OCI-LY7 (cell line): ENCODE results near the gene PLCXD3. TPM values are rescaled to one million over a fixed set of nuclear protein-coding genes. Genes with fewer than 3 reads are reported as not detected.

Source experiments
- BruUV-seq: library from RNA; stranded (reverse); fragments of 400-500 nt; replicated peaks from 2 replicates; lab custom pipeline; 2021; lab: Mats Ljungman, UMichigan
- CTCF ChIA-PET: fragments of 300-600 bp; sonication (Branson Sonifier 250); formaldehyde crosslinking; loops from one replicate; lab custom pipeline; 2022; ENCODE audit warnings: antibody characterized with exemption; ENCODE audit not compliant: unreplicated experiment; lab: Charles Lee
- POLR2A ChIA-PET: fragments of 300-600 bp; sonication (Branson Sonifier 250); formaldehyde crosslinking; loops from one replicate; lab custom pipeline; 2022; ENCODE audit warnings: antibody characterized with exemption; lab: Charles Lee
- DNase-seq: peaks from one replicate; pipeline ENCODE4 v3.0.0-alpha.2; 2015; ENCODE audit warnings: low spot score
- H2AFZ ChIP-seq: fragments of 200-600 bp; sonication (generic), shearing (Covaris generic); 2 replicates; pipeline ENCODE4 v1.6.1; 2014; ENCODE audit warnings: mild to moderate bottlenecking, antibody characterized with exemption, low read length, moderate library complexity
- H3K27ac ChIP-seq: fragments of 200-600 bp; sonication (generic); 2 replicates; pipeline ENCODE4 v1.5.1; 2014; ENCODE audit warnings: mixed run types, low read depth, mild to moderate bottlenecking, moderate library complexity, low read length, inconsistent platforms; ENCODE audit not compliant: poor library complexity, severe bottlenecking
- H3K36me3 ChIP-seq: fragments of 200-600 bp; sonication (generic); 2 replicates; pipeline ENCODE4 v1.6.1; 2014; ENCODE audit warnings: mild to moderate bottlenecking, antibody characterized with exemption, low read length, moderate library complexity, mixed read lengths; ENCODE audit not compliant: insufficient read depth
- H3K4me1 ChIP-seq: fragments of 200-600 bp; sonication (generic); 2 replicates; pipeline ENCODE4 v1.5.1; 2014; ENCODE audit warnings: mild to moderate bottlenecking, low read length; ENCODE audit not compliant: insufficient read depth, poor library complexity, severe bottlenecking
- H3K4me2 ChIP-seq: fragments of 200-600 bp; sonication (generic); 2 replicates; pipeline ENCODE4 v1.6.1; 2014; ENCODE audit warnings: mild to moderate bottlenecking, low read length
- H3K4me3 ChIP-seq: fragments of 200-600 bp; sonication (generic); 2 replicates; pipeline ENCODE4 v1.5.1; 2014; ENCODE audit warnings: mild to moderate bottlenecking, low read depth, low read length; ENCODE audit not compliant: poor library complexity, severe bottlenecking
- H3K79me2 ChIP-seq: fragments of 200-600 bp; sonication (generic); 2 replicates; pipeline ENCODE4 v1.6.1; 2016; ENCODE audit warnings: low read depth, mild to moderate bottlenecking, low read length, moderate library complexity, mixed read lengths; ENCODE audit not compliant: insufficient read depth
- H3K9me2 ChIP-seq: fragments of 200-600 bp; sonication (generic); 2 replicates; pipeline ENCODE4 v1.6.1; 2016; ENCODE audit warnings: mild to moderate bottlenecking, low read length, mixed read lengths; ENCODE audit not compliant: insufficient read depth
- H3K9me3 ChIP-seq: fragments of 200-600 bp; sonication (generic); 2 replicates; pipeline ENCODE4 v1.6.1; 2014; ENCODE audit warnings: mild to moderate bottlenecking, mixed run types, low read length, mixed read lengths
- H4K20me1 ChIP-seq: fragments of 200-600 bp; sonication (generic); 2 replicates; pipeline ENCODE4 v1.6.1; 2014; ENCODE audit warnings: mild to moderate bottlenecking, antibody characterized with exemption, low read length, moderate library complexity, mixed read lengths; ENCODE audit not compliant: insufficient read depth
- EZH2phosphoT487 ChIP-seq: fragments of 200-600 bp; sonication (generic); IDR thresholded peaks from 2 replicates; pipeline ENCODE4 v1.6.1; 2018; ENCODE audit warnings: low read depth, borderline replicate concordance, mild to moderate bottlenecking, mixed run types, antibody characterized with exemption, low read length, moderate library complexity, mixed read lengths
- intact Hi-C: fragments of 100-400 bp; cut with micrococcal nuclease; formaldehyde crosslinking; loops from one replicate; pipeline ENCODE4 v1.10.0; 2022; ENCODE audit not compliant: unreplicated experiment
- total RNA-seq, 2 experiments: library from RNA; depleted of rRNA in 1 of 2; stranded (reverse); fragments of >200 nt in 1 of 2; shearing (Covaris generic) in 1 of 2; gene quantifications; 2 replicates each; pipeline ENCODE4 v1.2.3, GENCODE V29; 2014 to 2022
- TF ChIP-seq, protein P1 (sequence below): fragments of 200-600 bp; sonication (generic); conservative IDR thresholded peaks from 2 replicates; pipeline ENCODE4 v1.5.1; 2014; ENCODE audit warnings: mild to moderate bottlenecking, antibody characterized with exemption, low read length, moderate library complexity, mixed read lengths

Gene PLCXD3
- total RNA-seq, 2 experiments from 2014 or later = not detected

DNA sequence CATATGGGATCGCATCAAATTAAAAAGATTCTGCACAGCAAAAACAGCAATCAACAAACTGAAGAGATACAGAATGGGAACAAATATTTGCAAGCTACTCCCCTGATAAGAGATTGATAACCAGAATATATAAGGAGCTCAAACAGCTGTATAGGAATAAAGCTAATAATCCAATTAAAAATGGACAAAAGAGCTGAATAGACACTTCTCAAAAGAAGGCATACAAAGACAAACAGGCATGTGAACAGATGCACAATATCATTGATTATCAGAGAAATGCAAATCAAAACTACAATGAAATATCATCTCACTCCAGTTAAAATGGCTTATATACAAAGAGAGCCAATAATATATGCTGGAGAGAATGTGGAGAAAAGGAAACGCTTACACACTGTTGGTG is 110.6 kb downstream of the PLCXD3 start:
- Histone ChIP-seq H4K20me1 (no peaks in the 10 kb centered on the region), H3K79me2 (no peaks in the 10 kb centered on the region), H3K4me2 (no peak overlapping the region), H3K9me2 (no peaks in the 10 kb centered on the region), H3K27ac (no peak overlapping the region), H3K9me3 (0 out of 2 replicates have a peak, but pooled peaks cover 4% of the 10 kb centered on the region), H3K36me3 (no peaks in the 10 kb centered on the region), H2AFZ (no peak overlapping the region), H3K4me1 (no peaks in the 10 kb centered on the region), H3K4me3 (no peak overlapping the region)
- ChIA-PET POLR2A (no interaction called here), CTCF (no interaction called here)
- no TSS peak for BruUV-seq
- intact Hi-C loops = no loop called here
- TF ChIP-seq, protein P1, sequence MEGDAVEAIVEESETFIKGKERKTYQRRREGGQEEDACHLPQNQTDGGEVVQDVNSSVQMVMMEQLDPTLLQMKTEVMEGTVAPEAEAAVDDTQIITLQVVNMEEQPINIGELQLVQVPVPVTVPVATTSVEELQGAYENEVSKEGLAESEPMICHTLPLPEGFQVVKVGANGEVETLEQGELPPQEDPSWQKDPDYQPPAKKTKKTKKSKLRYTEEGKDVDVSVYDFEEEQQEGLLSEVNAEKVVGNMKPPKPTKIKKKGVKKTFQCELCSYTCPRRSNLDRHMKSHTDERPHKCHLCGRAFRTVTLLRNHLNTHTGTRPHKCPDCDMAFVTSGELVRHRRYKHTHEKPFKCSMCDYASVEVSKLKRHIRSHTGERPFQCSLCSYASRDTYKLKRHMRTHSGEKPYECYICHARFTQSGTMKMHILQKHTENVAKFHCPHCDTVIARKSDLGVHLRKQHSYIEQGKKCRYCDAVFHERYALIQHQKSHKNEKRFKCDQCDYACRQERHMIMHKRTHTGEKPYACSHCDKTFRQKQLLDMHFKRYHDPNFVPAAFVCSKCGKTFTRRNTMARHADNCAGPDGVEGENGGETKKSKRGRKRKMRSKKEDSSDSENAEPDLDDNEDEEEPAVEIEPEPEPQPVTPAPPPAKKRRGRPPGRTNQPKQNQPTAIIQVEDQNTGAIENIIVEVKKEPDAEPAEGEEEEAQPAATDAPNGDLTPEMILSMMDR = no peak
- DNase-seq = no peak

DNA sequence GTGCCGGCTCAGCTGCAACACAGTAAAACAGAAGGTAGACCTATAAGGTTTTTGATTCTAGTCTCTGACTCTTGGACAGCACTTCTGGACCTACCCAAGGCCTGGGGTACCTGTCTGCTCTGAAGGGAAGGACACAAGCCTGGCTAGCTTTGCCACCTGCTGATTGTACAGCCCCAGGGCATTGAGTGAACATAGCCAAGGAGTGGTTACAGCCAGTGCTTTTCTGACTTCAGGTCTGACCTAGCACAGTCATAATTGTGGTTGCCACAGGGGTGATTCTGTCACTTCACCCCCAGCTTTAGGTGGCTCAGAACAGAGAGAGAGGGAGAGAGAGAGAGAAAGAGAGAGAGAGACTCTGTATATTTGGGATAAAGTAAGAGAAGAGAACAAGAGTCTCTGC is 118.4 kb downstream of the PLCXD3 start:
- H4K20me1 ChIP-seq = no peaks in the 10 kb centered on the region
- POLR2A ChIA-PET = no interaction called here
- CTCF ChIA-PET = no interaction called here
- no TSS peak for BruUV-seq
- H2AFZ ChIP-seq = no peak overlapping the region
- H3K4me2 ChIP-seq = no peak overlapping the region
- H3K79me2 ChIP-seq = no peaks in the 10 kb centered on the region
- no peak overlapping the region for H3K4me3 ChIP-seq
- intact Hi-C loops = no loop called here
- H3K4me1 ChIP-seq = no peaks in the 10 kb centered on the region
- H3K9me3 ChIP-seq = no peaks in the 10 kb centered on the region
- DNase-seq = no peak
- no peaks in the 10 kb centered on the region for H3K9me2 ChIP-seq
- no peaks in the 10 kb centered on the region for H3K36me3 ChIP-seq
- no peak for TF ChIP-seq EZH2phosphoT487
- TF ChIP-seq, protein P1 = no peak
- H3K27ac ChIP-seq = no peak overlapping the region

DNA sequence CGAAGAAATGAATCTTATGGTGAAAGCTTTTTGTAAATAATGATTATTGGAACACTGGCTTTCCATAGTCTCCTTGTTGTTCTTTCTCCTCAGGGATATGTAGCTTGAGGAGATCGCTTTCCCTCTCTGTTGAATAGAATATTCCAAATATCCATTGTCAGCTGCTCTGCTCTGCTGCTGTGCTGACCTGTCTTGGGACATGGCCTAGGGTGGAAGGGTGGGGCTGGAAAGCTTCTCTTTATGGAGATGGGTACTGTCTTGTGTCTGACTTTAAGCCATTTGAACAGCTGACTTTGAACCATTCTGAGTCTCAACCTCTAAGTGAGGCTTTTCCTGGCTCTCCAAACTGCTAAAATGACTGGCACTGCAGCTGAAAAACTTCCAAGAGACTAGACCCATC is 135.8 kb downstream of the PLCXD3 start:
- Histone ChIP-seq H3K36me3 (no peaks in the 10 kb centered on the region), H3K4me1 (no peaks in the 10 kb centered on the region), H2AFZ (no peak overlapping the region), H4K20me1 (no peaks in the 10 kb centered on the region), H3K4me2 (no peak overlapping the region), H3K9me3 (no peaks in the 10 kb centered on the region), H3K79me2 (no peaks in the 10 kb centered on the region), H3K9me2 (no peaks in the 10 kb centered on the region), H3K27ac (no peak overlapping the region), H3K4me3 (no peak overlapping the region)
- intact Hi-C loops = no loop called here
- BruUV-seq = no TSS peak
- ChIA-PET POLR2A (no interaction called here), CTCF (no interaction called here)
- no peak for DNase-seq
- no peak for TF ChIP-seq EZH2phosphoT487
- TF ChIP-seq, protein P1 = no peak
